NB4 (cell line): ENCODE results near the gene SIAH3.
"Not testable (repeated sequence)": the region's sequence is repeated elsewhere in the genome, so short reads cannot be mapped to it uniquely, and the experiment has no call there.

Experiments
- DNase-seq: peaks from one replicate; pipeline ENCODE4 v3.0.0; 2010; ENCODE audit warnings: low read depth
- H3K4me3 ChIP-seq: one replicate; pipeline ENCODE4 v1.5.1; 2011; ENCODE audit warnings: mild to moderate bottlenecking, low read depth, low read length, moderate library complexity
- MAX ChIP-seq: IDR thresholded peaks from 2 replicates; pipeline ENCODE4 v1.6.1; 2011; ENCODE audit warnings: low read depth, low read length
- MYC ChIP-seq: IDR thresholded peaks from 2 replicates; pipeline ENCODE4 v1.6.1; 2011; ENCODE audit warnings: low read depth, low read length
- POLR2A ChIP-seq: IDR thresholded peaks from 2 replicates; pipeline ENCODE4 v1.6.1; 2011; ENCODE audit warnings: mild to moderate bottlenecking; ENCODE audit not compliant: insufficient read length; ENCODE audit errors: extremely low read depth
- TF ChIP-seq, protein P1 (sequence below): IDR thresholded peaks from one replicate; pipeline ENCODE4 v1.5.1; 2012; ENCODE audit warnings: low read depth, low read length

Gene SIAH3

DNA sequence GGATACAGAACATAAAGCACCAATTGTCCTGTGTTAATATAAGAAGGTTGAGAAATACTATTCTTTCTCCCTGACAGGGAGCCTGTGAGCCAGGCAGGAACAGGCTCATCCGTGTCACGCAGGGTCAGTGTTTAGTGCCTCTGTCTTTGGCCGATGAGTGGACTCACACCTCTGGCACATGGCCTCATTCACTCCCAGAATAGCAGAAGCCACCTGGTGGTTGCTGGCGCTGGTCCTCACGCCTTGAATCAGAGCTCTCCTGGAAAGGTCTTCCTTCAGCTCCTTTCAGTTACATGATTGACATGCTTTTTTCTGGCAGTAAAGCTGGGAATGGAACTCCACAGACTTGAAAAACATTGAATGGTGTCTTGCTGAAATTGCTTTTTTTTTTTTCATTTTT lies 28.1 kb upstream of the SIAH3 start:
- H3K4me3 ChIP-seq = no peak overlapping the region
- DNase-seq = peak; percentile 10
- TF ChIP-seq MAX (peak; percentile 34; the same call in 1 of the 2 replicates), MYC (no peak)

GRCh38 chr13:45878966-45879365 lies 27.4 kb upstream of the SIAH3 start:
- no peak for TF ChIP-seq MYC
- TF ChIP-seq POLR2A = no peak
- no peak for TF ChIP-seq MAX
- TF ChIP-seq, protein P1, sequence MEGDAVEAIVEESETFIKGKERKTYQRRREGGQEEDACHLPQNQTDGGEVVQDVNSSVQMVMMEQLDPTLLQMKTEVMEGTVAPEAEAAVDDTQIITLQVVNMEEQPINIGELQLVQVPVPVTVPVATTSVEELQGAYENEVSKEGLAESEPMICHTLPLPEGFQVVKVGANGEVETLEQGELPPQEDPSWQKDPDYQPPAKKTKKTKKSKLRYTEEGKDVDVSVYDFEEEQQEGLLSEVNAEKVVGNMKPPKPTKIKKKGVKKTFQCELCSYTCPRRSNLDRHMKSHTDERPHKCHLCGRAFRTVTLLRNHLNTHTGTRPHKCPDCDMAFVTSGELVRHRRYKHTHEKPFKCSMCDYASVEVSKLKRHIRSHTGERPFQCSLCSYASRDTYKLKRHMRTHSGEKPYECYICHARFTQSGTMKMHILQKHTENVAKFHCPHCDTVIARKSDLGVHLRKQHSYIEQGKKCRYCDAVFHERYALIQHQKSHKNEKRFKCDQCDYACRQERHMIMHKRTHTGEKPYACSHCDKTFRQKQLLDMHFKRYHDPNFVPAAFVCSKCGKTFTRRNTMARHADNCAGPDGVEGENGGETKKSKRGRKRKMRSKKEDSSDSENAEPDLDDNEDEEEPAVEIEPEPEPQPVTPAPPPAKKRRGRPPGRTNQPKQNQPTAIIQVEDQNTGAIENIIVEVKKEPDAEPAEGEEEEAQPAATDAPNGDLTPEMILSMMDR = no peak
- no peak overlapping the region for H3K4me3 ChIP-seq
- DNase-seq = no peak

DNA sequence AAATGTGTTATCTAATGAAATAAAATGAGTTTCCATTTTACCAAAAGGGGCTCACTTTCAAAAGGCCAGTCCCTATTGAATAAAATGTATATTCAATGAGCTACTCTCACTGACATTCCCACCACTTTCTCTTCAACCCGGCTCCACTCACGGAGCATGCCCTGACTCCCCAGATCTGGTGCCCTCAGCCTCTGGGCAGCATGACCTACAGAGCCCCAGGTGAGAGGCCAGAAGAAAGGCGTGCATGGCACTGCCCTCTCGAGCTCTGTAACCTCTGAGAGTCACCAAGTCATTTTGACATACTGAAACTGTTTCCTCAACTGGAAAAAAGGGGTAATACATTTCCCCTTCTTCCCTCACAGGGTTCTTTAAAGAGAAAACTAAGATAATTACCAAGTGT lies 25.2 kb upstream of the SIAH3 start:
- TF ChIP-seq POLR2A = no peak
- TF ChIP-seq, protein P1 = no peak
- no peak for TF ChIP-seq MYC
- no peak for TF ChIP-seq MAX
- no peak overlapping the region for H3K4me3 ChIP-seq
- no peak for DNase-seq

DNA sequence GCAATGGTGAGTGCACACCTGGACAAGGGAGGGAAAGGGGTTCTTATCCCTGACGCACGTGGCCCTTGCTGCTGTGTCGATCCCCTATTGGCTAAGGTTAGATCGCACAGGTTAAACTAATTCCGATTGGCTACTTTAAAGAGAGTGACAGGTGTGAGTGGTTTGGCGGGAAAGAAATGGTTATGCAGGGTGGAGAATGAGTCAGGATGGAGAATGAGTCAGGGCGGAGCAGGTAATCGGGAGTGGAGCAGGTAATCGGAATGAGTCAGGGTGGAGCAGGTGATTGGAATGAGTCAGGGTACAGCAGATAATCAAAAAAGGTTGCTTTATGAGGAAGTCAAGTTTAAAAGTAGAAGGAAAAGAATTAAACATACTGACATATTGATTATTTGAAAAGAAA lies 24.4 kb upstream of the SIAH3 start:
- no peak for DNase-seq
- TF ChIP-seq, protein P1 = no peak
- TF ChIP-seq MYC = no peak
- no peak for TF ChIP-seq MAX
- no peak for TF ChIP-seq POLR2A

DNA sequence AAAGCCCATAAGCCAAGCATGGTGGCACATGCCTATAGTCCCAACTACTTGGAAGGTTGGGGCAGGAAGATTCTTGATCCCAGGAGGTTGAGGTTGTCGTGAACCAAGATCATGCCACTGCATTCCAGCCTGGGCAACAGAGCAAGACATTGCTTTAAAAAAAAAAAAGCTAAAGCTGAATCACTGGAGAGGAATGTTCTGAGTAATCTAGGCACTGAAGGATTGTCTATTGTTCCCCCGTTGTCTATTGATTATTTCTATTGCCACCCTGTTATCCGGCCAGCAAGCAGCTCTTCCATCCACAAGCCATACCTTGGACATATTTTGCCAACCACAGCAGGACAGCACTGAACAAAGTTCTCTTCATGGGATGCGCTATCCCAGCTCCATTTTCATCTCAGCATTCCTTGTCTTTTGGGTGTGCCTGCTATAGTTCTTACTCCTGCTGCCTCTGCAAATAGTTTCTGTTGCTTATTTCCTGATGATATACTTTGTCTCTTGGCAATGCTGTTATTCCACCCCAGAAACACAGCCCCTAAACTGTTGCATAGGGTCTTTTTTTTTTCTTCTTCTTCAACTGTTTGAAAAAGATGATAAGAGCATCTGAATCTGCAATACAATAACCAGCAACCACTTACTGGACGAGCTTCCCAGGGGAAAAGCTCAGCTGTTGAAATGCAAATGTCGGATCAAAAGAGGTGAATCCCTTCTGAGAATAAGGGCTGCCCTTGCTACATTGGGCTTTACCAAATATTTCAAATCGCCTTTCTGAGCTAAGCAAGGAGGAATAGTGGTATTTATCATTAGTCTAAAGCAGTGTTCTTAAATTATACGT lies 22.2 kb upstream of the SIAH3 start:
- no peak for DNase-seq

More for the DNA sequence above, 24.4 kb upstream of the SIAH3 start:
- H3K4me3 ChIP-seq = no peak overlapping the region

GRCh38 chr13:45872566-45872965 lies 21.0 kb upstream of the SIAH3 start:
- TF ChIP-seq, protein P1 = no peak
- no peak for TF ChIP-seq MYC
- TF ChIP-seq POLR2A = no peak
- TF ChIP-seq MAX = no peak
- DNase-seq = no peak

More for the DNA sequence above, 22.2 kb upstream of the SIAH3 start:
- TF ChIP-seq POLR2A (no peak), MAX (no peak), MYC (no peak)
- TF ChIP-seq, protein P1 = no peak
- no peak overlapping the region for H3K4me3 ChIP-seq

GRCh38 chr13:45871201-45871600 lies 19.6 kb upstream of the SIAH3 start:
- DNase-seq = not testable (repeated sequence)

More at GRCh38 chr13:45872566-45872965, 21.0 kb upstream of the SIAH3 start:
- H3K4me3 ChIP-seq = no peak overlapping the region

More at GRCh38 chr13:45871201-45871600, 19.6 kb upstream of the SIAH3 start:
- not testable (repeated sequence) for H3K4me3 ChIP-seq
